Mesendoderm (in vitro differentiated cells): ENCODE results near the gene SPG11.

Experiments used
- DNase-seq: peaks from one replicate; pipeline ENCODE4 v3.0.0; 2013
- H2AK5ac ChIP-seq: 2 replicates; pipeline ENCODE4 v1.6.1; 2013; ENCODE audit warnings: low read length, inconsistent platforms
- H2BK120ac ChIP-seq: 2 replicates; pipeline ENCODE4 v1.6.1; 2013; ENCODE audit warnings: low read depth, mild to moderate bottlenecking, low read length, moderate library complexity, mixed read lengths
- H2BK15ac ChIP-seq: replicated peaks from 2 replicates; pipeline ENCODE4 v1.6.1; 2013; ENCODE audit warnings: low read depth, mild to moderate bottlenecking, moderate library complexity
- H2BK5ac ChIP-seq: 2 replicates; pipeline ENCODE4 v1.6.1; 2013; ENCODE audit warnings: low read length, inconsistent platforms
- H3K18ac ChIP-seq: 2 replicates; pipeline ENCODE4 v1.6.1; 2013; ENCODE audit warnings: mild to moderate bottlenecking, low read length, mixed read lengths
- H3K23ac ChIP-seq: one replicate; pipeline ENCODE4 v1.6.1; 2013; ENCODE audit warnings: low read length
- H3K27ac ChIP-seq: 2 replicates; pipeline ENCODE4 v1.5.1; 2013; ENCODE audit warnings: low read depth, mild to moderate bottlenecking, inconsistent platforms, low read length, moderate library complexity
- H3K27me3 ChIP-seq: 2 replicates; pipeline ENCODE4 v1.6.1; 2013; ENCODE audit warnings: low read length, control low read depth, mild to moderate bottlenecking, inconsistent platforms; ENCODE audit not compliant: insufficient read depth, poor library complexity
- H3K36me3 ChIP-seq: 2 replicates; pipeline ENCODE4 v1.6.1; 2013; ENCODE audit warnings: low read length, inconsistent platforms; ENCODE audit not compliant: control insufficient read depth, insufficient read depth
- H3K4ac ChIP-seq: one replicate; pipeline ENCODE4 v1.6.1; 2013; ENCODE audit warnings: low read depth, mild to moderate bottlenecking, low read length, moderate library complexity
- H3K4me1 ChIP-seq: 2 replicates; pipeline ENCODE4 v1.6.1; 2013; ENCODE audit warnings: low read depth, low read length, inconsistent platforms; ENCODE audit not compliant: control insufficient read depth
- H3K4me2 ChIP-seq: 2 replicates; pipeline ENCODE4 v1.6.1; 2013; ENCODE audit warnings: low read length
- H3K4me3 ChIP-seq: 2 replicates; pipeline ENCODE4 v1.5.1; 2013; ENCODE audit warnings: mild to moderate bottlenecking, low read length
- H3K56ac ChIP-seq: one replicate; pipeline ENCODE4 v1.6.1; 2013; ENCODE audit warnings: low read length
- H3K79me1 ChIP-seq: 2 replicates; pipeline ENCODE4 v1.6.1; 2013; ENCODE audit warnings: low read length, inconsistent platforms
- H3K79me2 ChIP-seq: 2 replicates; pipeline ENCODE4 v1.6.1; 2013; ENCODE audit warnings: mild to moderate bottlenecking, low read length; ENCODE audit not compliant: control insufficient read depth, insufficient read depth
- H3K9ac ChIP-seq: 2 replicates; pipeline ENCODE4 v1.6.1; 2013; ENCODE audit warnings: low read length, inconsistent platforms
- H4K5ac ChIP-seq: one replicate; pipeline ENCODE4 v1.6.1; 2013; ENCODE audit warnings: low read length
- H4K8ac ChIP-seq: one replicate; pipeline ENCODE4 v1.6.1; 2013; ENCODE audit warnings: low read depth, mild to moderate bottlenecking, control low read depth, low read length, moderate library complexity
- WGBS: extraction: QIAGEN DNeasy Blood & Tissue Kit; methylation state at CpG from one replicate; pipeline ENCODE4 v1.1.7; 2013; ENCODE audit warnings: low lambda C conversion rate, missing lambda C conversion rate; ENCODE audit not compliant: insufficient coverage; ENCODE audit errors: extremely low coverage; 5-methylcytosine and 5-hydroxymethylcytosine counted together

The SPG11 gene

DNA sequence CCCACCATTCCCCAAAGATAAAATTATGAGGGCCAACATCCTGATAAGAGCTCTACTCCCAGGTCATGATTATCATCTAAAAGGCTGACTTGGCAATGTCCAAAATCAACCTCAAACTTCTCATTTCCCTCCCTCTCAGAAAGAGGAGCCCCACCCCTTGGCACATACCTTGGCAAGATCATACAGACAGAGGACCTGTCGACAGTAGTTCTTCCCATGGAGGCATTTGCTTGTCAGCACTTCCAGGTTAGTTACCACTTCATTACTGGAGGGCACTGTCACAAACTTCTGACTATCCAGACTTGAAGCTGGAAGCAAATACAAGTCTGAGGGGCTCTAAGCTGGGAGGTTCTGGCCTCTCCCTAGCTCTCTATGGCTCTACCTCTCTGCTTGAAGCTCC lies 88.7 kb downstream of the SPG11 start:
- H3K27me3 ChIP-seq = no peaks in the 10 kb centered on the region
- no peaks in the 10 kb centered on the region for H3K79me1 ChIP-seq
- no peak overlapping the region for H3K23ac ChIP-seq
- H2BK5ac ChIP-seq = no peak overlapping the region
- no peak overlapping the region for H4K8ac ChIP-seq
- WGBS = no CpG with 5 or more reads among the region's 1 CpG
- no peak overlapping the region for H2BK15ac ChIP-seq
- no peak overlapping the region for H3K9ac ChIP-seq
- no peak overlapping the region for H3K4me3 ChIP-seq
- no peak overlapping the region for H2AK5ac ChIP-seq
- H2BK120ac ChIP-seq = no peak overlapping the region
- H3K18ac ChIP-seq = no peak overlapping the region
- H3K36me3 ChIP-seq = peaks cover 1% of the 10 kb centered on the region
- no peak overlapping the region for H4K5ac ChIP-seq
- no peak overlapping the region for H3K27ac ChIP-seq
- no peak for DNase-seq
- no peaks in the 10 kb centered on the region for H3K79me2 ChIP-seq
- H3K4me1 ChIP-seq = no peaks in the 10 kb centered on the region
- no peak overlapping the region for H3K4me2 ChIP-seq
- H3K56ac ChIP-seq = no peak overlapping the region
- no peak overlapping the region for H3K4ac ChIP-seq

DNA sequence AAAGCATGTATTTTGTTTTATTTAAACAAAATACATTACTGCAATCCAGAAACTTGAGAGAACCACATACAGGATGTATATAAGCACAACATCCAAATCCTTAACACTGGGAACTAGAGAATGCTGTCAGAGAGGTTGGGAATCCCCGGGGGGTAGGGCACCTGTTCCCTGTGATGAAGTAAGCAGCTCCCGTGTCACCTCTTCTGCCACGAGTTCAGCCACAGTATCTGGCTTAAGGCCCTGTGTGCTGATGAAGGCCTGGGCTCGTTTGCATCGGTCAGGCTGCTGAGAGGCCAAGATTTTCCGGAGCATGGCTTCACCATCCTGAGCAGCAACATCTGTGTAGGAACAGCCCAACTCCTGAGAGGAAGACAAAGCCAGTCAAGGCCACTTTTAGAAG lies 90.1 kb downstream of the SPG11 start:
- no CpG with 5 or more reads among the region's 6 CpGs for WGBS
- Histone ChIP-seq H2BK15ac (no peak overlapping the region), H3K4me1 (no peaks in the 10 kb centered on the region), H3K18ac (no peak overlapping the region), H3K79me2 (no peaks in the 10 kb centered on the region), H3K27ac (no peak overlapping the region), H3K4me2 (no peak overlapping the region), H3K36me3 (peaks cover 4% of the 10 kb centered on the region), H3K23ac (no peak overlapping the region), H2BK120ac (no peak overlapping the region), H3K56ac (no peak overlapping the region), H3K79me1 (no peaks in the 10 kb centered on the region), H4K8ac (no peak overlapping the region), H4K5ac (no peak overlapping the region), H2AK5ac (no peak overlapping the region), H3K4me3 (no peak overlapping the region), H2BK5ac (no peak overlapping the region), H3K27me3 (no peaks in the 10 kb centered on the region), H3K9ac (no peak overlapping the region), H3K4ac (no peak overlapping the region)
- no peak for DNase-seq

DNA sequence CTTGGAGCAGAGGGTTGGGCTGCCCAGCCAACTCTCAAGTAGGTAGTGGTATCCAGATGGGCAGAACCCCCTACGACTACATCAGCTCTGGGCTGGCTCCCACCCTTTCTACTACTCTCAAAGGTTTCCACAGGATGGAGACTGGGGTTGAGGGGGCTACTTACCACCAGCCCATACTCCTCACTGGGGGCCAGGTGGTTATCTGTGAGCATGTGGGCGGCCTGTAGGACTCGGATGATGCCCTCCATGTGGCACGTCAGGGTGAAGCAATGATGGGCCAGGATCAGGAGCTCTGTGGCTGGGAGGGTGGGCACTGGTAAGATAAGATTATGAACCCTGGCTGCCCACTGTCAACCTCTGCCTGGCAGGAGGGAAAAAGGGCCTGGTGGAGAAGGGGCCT lies 93.1 kb downstream of the SPG11 start:
- H3K4ac ChIP-seq = no peak overlapping the region
- no peak overlapping the region for H3K56ac ChIP-seq
- peaks cover 8% of the 10 kb centered on the region for H3K36me3 ChIP-seq
- no peak overlapping the region for H3K27ac ChIP-seq
- H3K4me3 ChIP-seq = no peak overlapping the region
- no peaks in the 10 kb centered on the region for H3K27me3 ChIP-seq
- no CpG with 5 or more reads among the region's 4 CpGs for WGBS
- H3K9ac ChIP-seq = no peak overlapping the region
- no peak overlapping the region for H3K18ac ChIP-seq
- no peak overlapping the region for H2AK5ac ChIP-seq
- no peak overlapping the region for H2BK15ac ChIP-seq
- no peak overlapping the region for H3K23ac ChIP-seq
- no peak overlapping the region for H2BK120ac ChIP-seq
- no peaks in the 10 kb centered on the region for H3K79me2 ChIP-seq
- H4K8ac ChIP-seq = no peak overlapping the region
- H3K4me2 ChIP-seq = no peak overlapping the region
- H4K5ac ChIP-seq = no peak overlapping the region
- no peaks in the 10 kb centered on the region for H3K79me1 ChIP-seq
- DNase-seq = no peak
- H3K4me1 ChIP-seq = no peaks in the 10 kb centered on the region
- H2BK5ac ChIP-seq = no peak overlapping the region

DNA sequence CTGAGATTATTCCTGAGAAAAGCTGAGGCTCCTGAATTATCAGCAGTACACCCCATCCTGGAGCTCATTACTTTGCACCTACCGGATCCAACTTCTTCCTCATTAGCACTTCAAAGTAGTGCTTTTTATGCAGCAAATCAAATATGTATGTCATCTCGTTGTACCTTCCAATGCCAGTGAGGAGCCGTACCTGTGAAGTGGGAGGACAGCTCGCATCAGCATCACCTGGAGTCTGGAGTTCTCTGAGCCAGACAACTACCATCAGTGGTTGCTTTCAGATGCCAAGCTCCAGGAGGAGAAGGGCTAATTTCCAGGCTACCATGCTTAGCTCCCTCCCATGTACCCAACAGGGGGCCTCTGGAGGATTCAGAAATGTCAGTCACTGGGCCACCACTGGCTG lies 94.1 kb downstream of the SPG11 start:
- Histone ChIP-seq H3K4me2 (no peak overlapping the region), H3K79me1 (no peaks in the 10 kb centered on the region), H2BK120ac (no peak overlapping the region), H4K5ac (no peak overlapping the region), H3K4ac (no peak overlapping the region), H2BK15ac (no peak overlapping the region), H3K9ac (no peak overlapping the region), H3K18ac (no peak overlapping the region), H4K8ac (no peak overlapping the region), H3K4me3 (no peak overlapping the region), H3K27ac (no peak overlapping the region), H3K79me2 (no peaks in the 10 kb centered on the region), H3K27me3 (no peaks in the 10 kb centered on the region), H3K4me1 (no peaks in the 10 kb centered on the region), H2AK5ac (no peak overlapping the region), H3K36me3 (peaks cover 9% of the 10 kb centered on the region), H3K23ac (no peak overlapping the region), H3K56ac (no peak overlapping the region), H2BK5ac (no peak overlapping the region)
- no CpG with 5 or more reads among the region's 4 CpGs for WGBS
- DNase-seq = no peak

DNA sequence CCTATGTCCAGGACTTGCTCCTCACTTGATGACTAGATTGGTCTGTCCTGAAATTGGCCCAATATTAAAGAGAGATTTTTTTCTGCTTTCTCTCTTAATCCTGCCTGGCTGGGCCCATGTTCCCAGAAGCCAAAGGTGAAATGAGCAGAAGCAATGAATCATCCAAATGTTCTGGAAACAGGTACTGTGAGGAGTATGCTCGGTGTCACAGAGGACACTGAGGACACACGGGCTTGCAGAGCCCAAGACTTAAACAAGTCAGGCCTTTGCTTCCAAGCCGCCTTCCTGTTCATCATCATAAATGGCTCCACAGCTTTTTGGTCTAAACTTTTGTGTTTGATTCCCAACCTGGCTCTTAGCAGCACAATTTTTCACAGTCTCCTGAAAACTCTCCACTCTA lies 95.1 kb downstream of the SPG11 start:
- Histone ChIP-seq H3K79me1 (no peaks in the 10 kb centered on the region), H3K23ac (no peak overlapping the region), H3K9ac (no peak overlapping the region), H4K5ac (no peak overlapping the region), H3K36me3 (peaks cover 9% of the 10 kb centered on the region), H2BK5ac (no peak overlapping the region), H3K4ac (no peak overlapping the region), H2BK15ac (no peak overlapping the region), H3K4me3 (no peak overlapping the region), H3K56ac (no peak overlapping the region), H3K79me2 (no peaks in the 10 kb centered on the region), H2AK5ac (no peak overlapping the region), H3K27ac (no peak overlapping the region), H2BK120ac (no peak overlapping the region), H4K8ac (no peak overlapping the region), H3K4me1 (no peaks in the 10 kb centered on the region), H3K4me2 (no peak overlapping the region), H3K18ac (no peak overlapping the region), H3K27me3 (no peaks in the 10 kb centered on the region)
- DNase-seq = no peak
- WGBS = no CpG with 5 or more reads among the region's 3 CpGs

DNA sequence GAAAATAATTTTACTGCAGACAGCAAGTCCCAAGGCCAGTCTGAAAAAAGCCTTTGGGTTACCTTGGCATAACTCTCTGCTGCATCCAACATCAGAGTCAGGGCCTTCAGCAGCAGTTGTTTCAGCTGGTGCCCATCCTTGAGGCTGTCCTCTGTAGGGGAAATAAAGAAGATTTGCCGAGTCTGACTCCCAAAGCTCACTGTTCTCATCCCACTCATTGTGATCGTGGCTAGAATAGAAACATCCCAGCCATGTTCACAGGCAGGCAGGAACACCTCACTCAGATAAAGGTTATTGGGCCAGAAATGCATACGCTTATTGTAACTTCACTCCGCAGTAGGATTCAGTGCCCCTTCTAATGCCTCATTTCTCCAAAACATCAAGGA lies 97.3 kb downstream of the SPG11 start:
- H3K23ac ChIP-seq = no peak overlapping the region
- no peaks in the 10 kb centered on the region for H3K79me1 ChIP-seq
- H3K4me3 ChIP-seq = no peak overlapping the region
- no peak overlapping the region for H3K18ac ChIP-seq
- no peak overlapping the region for H2BK120ac ChIP-seq
- H4K8ac ChIP-seq = no peak overlapping the region
- no peak overlapping the region for H2AK5ac ChIP-seq
- no peak overlapping the region for H3K56ac ChIP-seq
- H3K27me3 ChIP-seq = no peaks in the 10 kb centered on the region
- no peak overlapping the region for H3K4ac ChIP-seq
- H3K79me2 ChIP-seq = no peaks in the 10 kb centered on the region
- H2BK5ac ChIP-seq = no peak overlapping the region
- H2BK15ac ChIP-seq = no peak overlapping the region
- H3K27ac ChIP-seq = no peak overlapping the region
- no peaks in the 10 kb centered on the region for H3K4me1 ChIP-seq
- WGBS = no CpG with 5 or more reads among the region's 4 CpGs
- H3K9ac ChIP-seq = no peak overlapping the region
- no peak overlapping the region for H4K5ac ChIP-seq
- DNase-seq = no peak
- H3K4me2 ChIP-seq = no peak overlapping the region
- peaks cover 13% of the 10 kb centered on the region for H3K36me3 ChIP-seq
